ENCODE data around the gene ZCCHC10.
"Not testable (repeated sequence)": the region's sequence is repeated elsewhere in the genome, so short reads cannot be mapped to it uniquely, and the experiment has no call there.

The ZCCHC10 gene

DNA sequence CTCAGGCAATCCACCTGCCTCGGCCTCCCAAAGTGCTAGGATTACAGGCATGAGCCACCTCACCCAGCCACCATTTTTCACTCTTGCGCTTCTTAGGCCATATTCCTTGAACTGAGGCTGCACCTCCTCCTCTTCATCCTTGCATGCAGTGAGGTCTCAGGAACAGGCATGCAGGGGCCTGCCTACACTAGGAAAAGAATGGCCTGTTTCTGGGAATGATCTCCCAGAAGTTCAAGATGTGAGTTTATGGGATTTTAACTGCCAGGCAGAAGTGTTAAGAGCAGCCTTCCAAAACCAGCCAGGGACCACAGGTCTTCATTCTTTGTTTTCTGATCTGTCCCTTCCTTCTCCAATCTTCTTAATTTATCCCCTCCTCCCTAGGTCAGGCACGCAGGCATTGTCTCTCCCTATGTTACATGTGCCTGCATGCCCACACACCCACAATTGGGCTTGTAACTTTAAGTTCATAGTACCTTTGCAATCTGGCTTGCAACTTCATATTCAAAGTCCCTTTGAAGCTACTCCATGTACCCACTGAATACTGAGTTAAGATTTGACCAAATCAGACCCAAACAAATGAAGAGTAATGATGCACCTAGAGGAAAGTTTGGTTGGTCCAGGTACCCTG is 14.9 kb upstream of the ZCCHC10 start:
- DNase-seq (ENCODE audit: low read depth), result no peak

DNA sequence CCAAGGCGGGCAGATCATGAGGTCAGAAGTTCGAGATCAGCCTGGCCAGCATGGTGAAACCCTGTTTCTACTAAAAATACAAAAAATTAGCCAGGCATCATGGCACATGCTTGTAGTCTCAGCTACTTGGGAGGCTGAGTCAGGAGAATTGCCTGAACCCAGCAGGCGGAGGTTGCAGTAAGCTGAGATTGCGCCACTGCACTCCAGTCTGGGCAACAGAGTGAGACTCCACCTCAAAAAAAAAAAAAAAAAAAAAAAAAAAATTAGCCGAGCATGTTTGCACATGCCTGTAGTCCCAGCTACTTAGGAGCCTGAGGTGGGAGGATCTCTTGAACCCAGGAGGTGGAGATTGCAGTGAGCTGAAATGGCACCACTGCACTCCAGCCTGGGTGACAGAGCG is 10.3 kb upstream of the ZCCHC10 start:
- not testable (repeated sequence) for DNase-seq (ENCODE audit: low read depth)

DNA sequence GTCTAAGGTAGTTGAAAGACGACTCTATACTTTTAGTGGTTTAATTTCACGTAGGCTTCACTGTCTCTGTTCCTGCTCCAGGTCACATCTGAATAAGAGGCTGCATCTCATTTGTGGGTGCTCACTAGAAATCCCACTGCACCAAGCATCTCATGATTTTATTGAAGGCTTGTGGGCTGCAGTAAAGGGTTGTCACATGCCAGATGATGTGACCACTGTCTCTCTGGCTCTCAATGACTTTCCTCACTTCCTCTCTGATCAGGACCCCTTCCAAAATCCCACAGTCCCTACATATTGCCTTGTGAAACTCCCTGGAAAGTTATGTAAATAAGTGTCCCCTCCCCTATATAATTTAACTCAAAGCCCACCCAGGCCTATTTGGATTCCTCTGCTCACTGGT is 8.9 kb upstream of the ZCCHC10 start:
- no peak for DNase-seq (ENCODE audit: low read depth)

DNA sequence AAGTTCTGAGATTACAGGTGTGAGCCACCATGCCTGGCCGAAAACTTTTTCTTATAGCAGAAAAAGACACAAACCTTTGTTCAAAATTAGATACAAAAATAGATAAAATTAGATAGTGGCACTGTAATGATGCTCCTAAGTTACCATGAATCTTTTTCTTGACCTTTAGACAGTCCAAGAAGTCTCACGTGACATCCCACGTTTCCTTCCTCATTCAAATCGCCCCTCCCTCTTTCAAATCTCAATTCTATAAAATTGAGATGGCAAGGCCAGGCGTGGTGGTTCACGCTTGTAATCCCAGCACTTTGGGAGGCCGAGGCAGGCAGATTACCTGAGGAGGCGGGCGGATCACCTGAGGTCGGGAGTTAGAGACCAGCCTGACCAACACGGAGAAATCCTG is 7.7 kb upstream of the ZCCHC10 start:
- no peak for DNase-seq (ENCODE audit: low read depth)

DNA sequence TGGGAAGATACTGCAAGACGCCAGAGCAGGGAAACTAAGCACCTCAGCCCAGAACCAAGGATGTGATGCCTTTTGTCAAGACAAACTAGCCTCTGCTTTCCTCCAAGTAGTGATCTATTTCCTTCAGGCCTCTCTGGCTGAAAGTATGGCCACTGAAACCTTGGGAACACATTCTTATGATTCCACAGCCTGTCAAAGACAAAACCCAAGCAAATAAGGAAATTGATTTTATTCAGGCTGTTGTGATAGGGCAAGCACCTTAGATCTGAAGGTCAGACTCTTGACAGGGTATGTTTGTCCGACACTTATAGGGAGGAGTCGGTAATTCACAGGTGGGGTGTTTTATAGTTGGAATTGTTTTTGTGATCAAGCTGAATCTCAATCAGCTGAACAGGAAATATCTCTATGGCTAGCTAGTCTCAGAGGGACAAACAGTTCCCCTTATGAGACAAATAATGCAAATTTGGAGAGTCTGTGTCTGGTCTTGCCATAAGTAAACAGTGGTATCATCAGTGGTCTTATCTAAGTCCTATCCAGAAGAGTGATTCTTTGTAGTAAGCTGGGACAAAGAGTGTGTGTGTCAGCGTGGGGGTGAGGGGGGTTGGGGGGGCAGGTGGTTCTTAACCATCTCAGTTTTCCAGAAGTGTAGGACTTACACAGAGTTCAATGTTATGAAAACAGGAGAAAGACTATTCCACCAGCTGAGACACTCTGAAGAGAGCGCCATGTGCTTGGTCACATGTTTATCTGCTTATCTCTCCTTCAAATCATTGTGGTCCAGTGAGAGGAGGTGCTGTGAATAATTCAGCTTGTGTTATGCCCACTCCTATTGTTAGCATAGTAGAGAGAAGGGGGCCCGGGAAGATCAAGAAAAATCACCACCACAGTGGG is 6.7 kb upstream of the ZCCHC10 start:
- DNase-seq (ENCODE audit: low read depth), result peak; percentile 43

DNA sequence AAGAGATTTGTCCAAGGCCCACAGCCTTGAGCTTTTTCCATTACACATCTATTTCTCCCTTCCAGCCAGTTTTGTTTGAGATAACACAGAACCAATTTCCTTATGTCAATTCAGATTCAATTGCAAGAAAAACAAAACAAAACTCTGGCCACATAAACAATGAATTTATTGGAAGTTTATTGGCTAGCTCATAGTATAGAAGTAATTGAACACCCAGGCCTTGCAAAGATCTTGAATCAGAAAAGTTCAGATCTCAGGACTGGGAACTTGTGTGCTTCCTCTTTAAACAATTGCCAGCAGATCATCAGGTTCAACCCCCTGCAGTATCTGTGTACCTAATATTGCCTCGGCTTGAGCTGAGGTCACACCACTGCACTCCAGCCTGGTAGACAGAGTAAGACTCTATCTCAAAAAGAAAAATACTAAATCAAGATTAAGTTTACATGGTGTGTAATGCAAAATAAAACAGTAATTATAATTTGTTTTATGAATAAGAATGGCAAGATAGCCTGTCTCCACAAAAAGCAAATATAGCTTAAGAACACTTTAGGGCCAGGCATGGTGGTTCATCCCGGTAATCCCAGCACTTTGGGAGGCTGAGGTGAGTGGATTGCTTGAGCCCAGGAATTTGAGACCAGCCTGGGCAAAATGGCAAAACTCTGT is 4.1 kb upstream of the ZCCHC10 start:
- DNase-seq (ENCODE audit: low read depth), result no peak

DNA sequence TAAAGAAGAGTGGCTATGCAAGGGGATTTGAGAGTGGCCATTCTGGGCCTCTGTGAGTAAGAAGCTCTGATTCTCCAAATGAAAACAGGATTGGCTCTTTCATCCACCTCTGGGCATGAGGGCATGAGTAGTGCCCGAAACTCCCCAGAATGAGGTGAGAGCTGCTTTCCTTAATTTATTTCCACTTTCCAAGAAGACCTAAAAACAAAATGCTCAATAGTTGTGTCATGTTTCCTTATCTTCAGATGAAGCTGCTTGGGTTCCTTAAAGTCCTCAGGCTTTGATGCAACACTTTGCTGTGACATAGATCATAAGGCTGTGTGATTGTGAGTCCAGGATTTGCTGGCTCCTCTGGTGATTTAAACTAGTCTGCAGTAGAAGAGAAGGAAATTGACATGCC is 3.1 kb upstream of the ZCCHC10 start:
- no peak for DNase-seq (ENCODE audit: low read depth)

DNA sequence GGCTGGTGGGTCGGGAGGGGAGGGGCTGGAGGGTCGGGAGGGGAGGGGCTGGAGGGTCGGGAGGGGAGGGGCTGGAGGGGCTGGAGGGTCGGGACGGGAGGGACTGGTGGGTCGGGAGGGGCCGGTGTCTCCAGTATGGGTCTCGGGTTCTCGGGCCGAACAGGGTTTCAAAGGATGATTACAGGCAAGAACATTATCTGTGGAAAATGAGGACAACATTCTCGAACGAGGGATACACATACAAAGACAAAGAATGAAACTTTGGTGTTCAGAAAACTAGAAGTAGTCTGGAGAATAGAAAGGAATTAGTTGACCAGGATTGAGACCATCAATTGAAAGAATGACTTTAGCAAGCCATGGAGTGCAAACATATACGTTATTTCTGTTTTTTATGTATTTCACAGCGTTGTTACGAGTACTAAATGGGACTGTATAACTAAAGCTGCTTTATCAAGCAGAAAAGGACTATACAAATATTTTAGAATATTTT is 360 bp upstream of the ZCCHC10 start:
- no peak for DNase-seq (ENCODE audit: low read depth)

DNA sequence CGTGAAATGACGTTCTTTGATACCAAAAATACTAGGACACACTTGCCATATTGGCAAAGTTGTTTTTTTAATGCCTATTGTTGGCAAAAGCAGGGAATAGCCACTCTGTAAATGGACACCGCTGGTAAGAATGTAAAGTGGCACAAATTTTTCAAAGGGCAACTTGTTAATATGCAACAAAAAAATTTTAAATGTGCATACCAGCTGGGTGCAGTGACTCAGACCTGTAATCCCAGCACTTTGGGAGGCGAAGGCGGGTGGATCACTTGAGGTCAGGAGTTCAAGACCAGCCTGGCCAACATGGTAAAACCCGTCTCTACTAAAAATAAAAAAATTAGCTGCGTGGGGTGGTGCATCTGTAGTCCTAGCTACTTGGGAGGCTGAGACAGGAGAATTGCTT is 6.9 kb downstream of the ZCCHC10 start:
- DNase-seq (ENCODE audit: low read depth), result not testable (repeated sequence)

DNA sequence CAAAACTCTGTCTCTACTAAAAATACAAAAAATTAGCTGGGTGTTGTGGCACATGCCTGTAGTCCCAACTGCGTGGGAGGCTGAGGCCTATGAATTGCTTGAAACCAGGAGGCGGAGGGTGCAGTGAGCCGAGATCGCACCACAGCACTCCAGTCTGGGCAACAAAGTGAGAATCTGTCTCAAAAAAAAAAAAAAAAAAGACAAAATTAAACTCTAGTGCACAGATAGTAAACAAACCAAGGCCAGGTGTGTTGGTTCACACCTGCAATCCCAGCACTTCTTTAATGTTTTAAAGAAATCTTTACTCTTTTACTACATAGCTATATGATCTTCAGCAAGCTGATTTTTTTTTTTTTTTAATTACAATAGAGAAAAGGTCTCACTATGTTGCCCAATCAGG is 8.4 kb downstream of the ZCCHC10 start:
- DNase-seq (ENCODE audit: low read depth), result no peak

DNA sequence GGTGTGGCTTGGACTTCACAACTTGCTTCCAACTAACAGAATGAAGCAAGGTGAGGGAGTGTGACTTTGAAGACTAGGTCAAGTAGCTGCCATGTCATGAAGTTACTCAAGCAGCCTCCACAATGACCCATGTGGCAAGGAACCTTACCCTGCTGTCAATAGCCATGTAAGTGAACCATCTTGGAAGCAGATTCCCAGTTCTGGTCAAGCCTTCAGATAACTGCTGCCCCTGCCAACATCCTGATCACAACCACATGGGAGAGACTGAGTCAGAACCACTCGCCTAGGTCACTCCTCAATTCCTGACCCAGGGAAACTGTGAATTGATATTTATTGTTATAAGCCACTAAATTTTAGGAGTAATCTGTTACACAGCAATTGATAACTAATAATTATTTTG is 10.9 kb downstream of the ZCCHC10 start:
- DNase-seq (ENCODE audit: low read depth), result no peak

DNA sequence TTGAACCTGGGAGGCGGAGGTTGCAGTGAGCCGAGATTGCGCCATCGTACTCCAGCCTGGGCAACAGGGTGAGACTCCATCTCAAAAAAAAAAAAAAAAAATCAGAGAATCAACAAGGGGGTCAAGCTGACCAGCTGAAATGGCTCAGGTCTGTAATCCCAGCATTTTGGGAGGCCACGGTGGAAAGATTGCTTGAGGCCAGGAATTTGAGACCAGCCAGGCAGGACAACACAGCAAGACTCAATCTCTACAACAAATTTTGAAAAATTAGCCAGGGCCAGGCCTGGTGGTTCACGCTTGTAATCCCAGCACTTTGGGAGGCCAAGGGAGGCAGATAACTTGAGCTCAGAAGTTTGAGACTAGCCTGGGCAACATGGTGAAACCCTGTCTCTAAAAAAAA is 17.9 kb downstream of the ZCCHC10 start:
- DNase-seq (ENCODE audit: low read depth), result not testable (repeated sequence)

DNA sequence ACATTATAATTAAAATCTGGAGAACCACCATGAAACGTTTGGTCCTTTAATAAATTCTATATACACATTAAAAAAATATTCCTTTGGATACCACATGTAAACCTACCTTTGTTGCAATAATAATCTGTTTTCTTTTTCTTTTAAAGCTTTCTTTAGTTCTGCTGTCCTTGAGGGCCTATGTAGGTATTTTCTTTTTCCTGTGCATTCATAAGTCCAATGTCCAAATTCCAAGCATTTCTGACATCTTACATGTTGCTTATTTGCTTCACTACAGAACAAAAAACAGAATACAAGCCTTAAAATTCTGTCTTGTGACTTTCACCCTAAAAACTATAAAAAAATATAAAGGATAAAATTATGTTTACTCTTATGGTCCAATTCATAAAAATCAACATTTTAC is 19.7 kb downstream of the ZCCHC10 start:
- peak; percentile 18 for DNase-seq (ENCODE audit: low read depth)

DNA sequence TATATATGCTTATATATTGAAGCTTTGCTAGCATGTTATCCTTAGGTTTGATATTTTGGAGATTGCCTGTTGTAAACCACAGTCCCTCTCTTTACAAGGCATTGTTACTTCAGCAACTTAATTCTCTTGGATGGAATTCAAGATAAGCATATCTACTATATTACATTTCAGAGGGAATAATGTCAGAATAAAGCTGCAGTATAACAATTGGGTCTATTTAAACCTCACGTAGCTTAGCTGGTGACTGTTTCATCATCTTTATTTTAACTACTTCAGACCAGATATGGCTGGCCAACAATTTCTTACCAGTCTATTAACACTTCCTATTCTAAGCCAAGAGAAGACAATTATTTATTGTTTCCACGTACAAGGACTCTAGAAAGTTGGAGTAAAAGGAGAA is 27.1 kb downstream of the ZCCHC10 start:
- DNase-seq (ENCODE audit: low read depth), result no peak

DNA sequence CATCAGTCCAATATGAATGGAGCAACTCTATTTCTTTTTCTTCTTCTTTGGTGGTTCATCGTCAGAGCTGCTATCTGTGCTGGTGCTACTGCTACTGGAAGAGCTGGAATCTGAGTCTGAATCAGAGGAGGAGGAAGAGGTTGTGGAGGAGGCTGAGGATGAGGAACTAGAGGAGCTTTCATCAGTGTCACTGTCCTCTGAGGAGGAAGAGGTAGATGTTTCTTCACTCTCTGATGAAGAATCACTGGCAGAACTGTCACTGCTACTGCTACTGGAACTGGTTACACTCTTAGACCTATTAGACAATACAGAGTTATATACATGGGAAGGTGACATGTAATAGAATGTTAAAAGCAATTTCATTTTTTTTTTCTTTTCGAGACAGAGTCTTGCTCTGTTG is 27.8 kb downstream of the ZCCHC10 start:
- no peak for DNase-seq (ENCODE audit: low read depth)

DNA sequence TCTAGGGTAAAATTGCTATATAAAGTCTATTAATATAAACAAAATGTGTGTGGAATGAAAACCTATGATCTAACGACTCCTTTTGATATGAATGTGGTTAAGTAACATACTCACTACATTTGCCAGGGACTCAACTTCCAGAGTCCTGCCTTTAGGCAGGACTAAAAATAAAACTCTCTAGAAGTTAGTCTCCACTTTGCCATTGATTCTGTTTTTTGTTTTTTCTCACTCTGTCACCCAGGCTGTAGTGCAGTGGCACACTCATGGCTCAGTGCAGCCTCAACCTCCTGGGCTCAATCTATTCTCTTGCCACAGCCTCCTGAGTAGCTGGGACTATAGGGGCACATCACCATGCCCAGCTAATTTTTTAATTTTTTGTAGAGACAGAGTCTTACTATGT is 30.0 kb downstream of the ZCCHC10 start:
- no peak for DNase-seq (ENCODE audit: low read depth)

DNA sequence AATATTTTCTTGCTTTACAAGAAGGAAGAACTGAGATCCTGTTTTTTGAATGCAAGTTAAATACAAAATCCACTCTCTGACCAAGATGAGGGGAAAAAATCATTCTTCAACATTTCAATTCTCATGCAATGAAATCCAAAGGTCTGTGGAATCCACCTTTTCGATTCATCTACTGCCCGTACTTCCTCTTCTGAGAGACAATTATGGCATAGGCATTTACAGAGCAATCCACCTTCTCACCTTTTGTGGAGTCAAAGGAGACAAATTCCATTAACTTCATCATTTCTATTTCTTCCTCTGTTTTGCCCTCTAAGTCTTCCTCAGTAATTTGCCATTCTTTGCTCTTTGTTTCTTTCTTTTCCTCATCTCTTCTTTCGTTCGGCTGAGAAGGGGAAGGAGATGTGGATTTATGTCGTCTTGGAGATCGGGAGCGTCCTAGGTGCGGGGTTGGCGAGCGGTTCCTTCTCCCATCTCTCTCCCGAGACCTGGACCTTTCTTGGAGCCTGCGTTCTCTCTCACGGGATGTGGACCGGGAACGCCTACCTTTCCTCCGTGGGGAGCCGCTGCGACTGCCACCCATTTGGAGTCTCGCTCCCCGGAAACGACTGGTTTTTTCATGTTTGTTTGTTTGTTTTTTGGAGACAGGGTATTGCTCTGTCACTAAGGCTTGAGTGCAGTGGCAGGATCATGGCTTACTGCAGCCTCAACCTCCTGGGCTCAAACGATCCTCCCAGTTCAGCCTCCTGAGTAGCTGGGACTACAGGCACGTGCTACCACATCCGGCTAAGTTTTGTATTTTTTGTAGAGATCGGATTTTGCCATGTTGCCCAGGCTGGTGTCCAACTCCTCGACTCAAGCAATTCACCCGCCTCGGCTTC is 38.6 kb downstream of the ZCCHC10 start:
- DNase-seq (ENCODE audit: low read depth), result no peak

DNA sequence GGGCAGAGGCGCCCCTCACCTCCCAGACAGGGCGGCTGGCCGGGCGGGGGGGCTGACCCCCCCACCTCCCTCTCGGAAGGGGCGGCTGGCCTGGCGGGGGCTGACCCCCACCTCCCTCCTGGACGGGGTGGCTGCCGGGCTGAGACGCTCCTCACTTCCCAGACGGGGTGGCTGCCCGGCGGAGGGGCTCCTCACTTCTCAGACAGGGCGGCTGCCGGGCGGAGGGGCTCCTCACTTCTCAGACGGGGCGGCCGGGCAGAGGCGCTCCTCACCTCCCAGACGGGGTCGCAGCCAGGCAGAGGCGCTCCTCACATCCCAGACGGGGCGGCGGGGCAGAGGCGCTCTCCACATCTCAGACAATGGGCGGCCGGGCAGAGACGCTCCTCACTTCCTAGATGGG is 43.4 kb downstream of the ZCCHC10 start:
- DNase-seq (ENCODE audit: low read depth), result not testable (repeated sequence)

DNA sequence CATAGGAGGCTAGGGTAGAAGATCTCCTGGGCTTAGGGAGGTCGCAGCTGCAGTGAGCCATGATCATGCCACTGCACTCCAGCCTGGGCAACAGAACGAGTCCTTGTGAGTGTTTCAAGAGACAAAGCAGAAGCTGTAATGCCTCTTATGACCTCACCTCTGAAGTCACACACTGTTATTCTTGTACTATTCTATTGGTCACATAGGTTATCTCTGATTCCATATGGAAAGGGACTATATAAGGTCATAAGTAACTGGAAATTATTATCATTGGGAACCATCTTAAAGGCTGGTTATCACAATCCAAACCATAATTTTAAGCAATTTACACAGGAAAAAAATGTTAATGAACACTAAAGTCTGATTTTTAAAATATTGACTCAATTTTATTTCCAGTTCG is 45.1 kb downstream of the ZCCHC10 start:
- DNase-seq (ENCODE audit: low read depth), result no peak

DNA sequence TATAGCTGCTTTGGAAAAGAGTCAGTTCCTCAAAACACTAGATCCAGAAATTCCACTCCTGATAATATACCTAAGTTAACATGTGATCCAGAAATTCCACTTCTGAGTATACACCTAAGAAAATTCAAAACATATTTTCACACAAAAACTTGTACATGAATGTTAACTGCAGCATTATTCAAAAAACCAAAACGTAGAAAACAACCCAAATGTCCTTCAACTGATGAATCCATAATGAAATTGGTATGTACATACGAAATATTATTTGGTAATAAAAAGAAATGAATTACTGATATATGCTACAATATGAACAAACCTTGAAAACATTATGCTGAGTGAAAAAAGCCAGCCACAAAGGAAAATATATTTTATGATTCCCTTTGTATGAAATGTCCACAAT is 46.4 kb downstream of the ZCCHC10 start:
- DNase-seq (ENCODE audit: low read depth), result no peak

DNA sequence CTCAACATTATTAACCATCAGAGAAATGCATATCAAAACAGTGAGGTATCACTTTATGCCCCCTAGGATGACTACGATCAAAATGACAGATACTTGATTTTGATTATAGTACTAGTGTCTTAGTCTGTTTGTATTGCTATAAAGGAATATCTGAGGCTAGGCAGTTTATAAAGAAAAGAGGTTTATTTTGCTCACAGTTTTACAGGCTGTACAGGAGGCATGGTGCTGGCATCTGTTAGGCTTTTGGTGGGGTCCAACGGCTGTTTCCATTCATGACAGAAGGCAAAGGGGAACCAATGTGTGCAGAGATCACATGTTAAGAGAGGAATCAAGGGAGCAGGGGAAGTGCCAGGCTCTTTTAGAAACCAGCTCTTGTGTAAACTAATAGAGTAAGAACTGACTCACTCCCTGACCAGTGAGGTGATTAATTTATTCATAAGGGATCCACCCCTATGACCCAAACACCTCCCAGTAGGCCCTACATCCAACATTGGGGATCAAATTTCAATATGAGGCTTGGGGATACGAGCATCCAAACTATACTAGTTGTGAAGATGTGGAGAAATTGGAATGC is 46.9 kb downstream of the ZCCHC10 start:
- DNase-seq (ENCODE audit: low read depth), result peak; percentile 35

DNA sequence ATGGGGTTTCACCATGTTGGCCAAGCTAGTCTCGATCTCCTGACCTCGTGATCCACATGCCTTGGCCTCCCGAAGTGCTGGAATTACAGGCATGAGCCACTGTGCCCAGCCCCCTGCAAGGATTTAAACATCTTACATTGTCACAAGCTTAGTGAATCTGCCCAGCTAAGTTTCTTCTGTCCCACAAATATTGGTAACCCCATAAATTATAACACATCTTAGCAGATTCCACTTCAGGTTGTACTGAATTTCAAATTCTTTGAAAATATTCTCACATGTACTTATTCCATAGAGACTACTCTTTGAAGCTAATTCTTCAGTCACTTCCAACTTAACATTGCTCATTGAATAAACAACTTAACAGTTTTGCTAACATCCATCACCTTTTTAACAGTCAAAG is 49.5 kb downstream of the ZCCHC10 start:
- DNase-seq (ENCODE audit: low read depth), result no peak

Data from EH (cell line).